AG10803 (cell line): ENCODE results near the gene NEK4.

Experiments used
- DNase-seq: peaks from one replicate; pipeline ENCODE4 v3.0.0; 2010; ENCODE audit warnings: low read depth
- H3K4me3 ChIP-seq: 2 replicates; pipeline ENCODE4 v1.5.1; 2011; ENCODE audit warnings: mild to moderate bottlenecking, low read length, control low read depth
- CTCF ChIP-seq: conservative IDR thresholded peaks from 2 replicates; pipeline ENCODE4 v1.5.1; 2011; ENCODE audit warnings: mild to moderate bottlenecking, low read length, control low read depth, inconsistent platforms

The NEK4 gene

GRCh38 chr3:52811452-52812011 lies 40.8 kb upstream of the NEK4 start:
- TF ChIP-seq CTCF: no peak
- no peak overlapping the region for H3K4me3 ChIP-seq
- DNase-seq: no peak

- no peak overlapping the region for H3K4me3 ChIP-seq
- no peak for DNase-seq
- TF ChIP-seq CTCF: no peak
Observed at GRCh38 chr3:52810923-52811322, 40.2 kb upstream of the NEK4 start.

- H3K4me3 ChIP-seq: no peak overlapping the region
- no peak for DNase-seq
- TF ChIP-seq CTCF: no peak
Observed at GRCh38 chr3:52809662-52810377, 39.1 kb upstream of the NEK4 start.

- H3K4me3 ChIP-seq: no peak overlapping the region
- no peak for DNase-seq
- no peak for TF ChIP-seq CTCF
Observed at GRCh38 chr3:52809149-52809548, 38.4 kb upstream of the NEK4 start.

GRCh38 chr3:52805270-52806039 lies 34.7 kb upstream of the NEK4 start:
- DNase-seq: no peak
- no peak overlapping the region for H3K4me3 ChIP-seq
- no peak for TF ChIP-seq CTCF

GRCh38 chr3:52801839-52802238 lies 31.1 kb upstream of the NEK4 start:
- DNase-seq: peak; percentile 26
- H3K4me3 ChIP-seq: no peak overlapping the region
- no peak for TF ChIP-seq CTCF
